GM19452 (cell line): ENCODE results near the gene ATP6V0A1.

ENCODE experiments used
- ATAC-seq: cut with Tn5 transposase; IDR thresholded peaks from one replicate; pipeline ENCODE4 v1.9.1; 2021; ENCODE audit not compliant: unreplicated experiment

ATP6V0A1 gene

DNA sequence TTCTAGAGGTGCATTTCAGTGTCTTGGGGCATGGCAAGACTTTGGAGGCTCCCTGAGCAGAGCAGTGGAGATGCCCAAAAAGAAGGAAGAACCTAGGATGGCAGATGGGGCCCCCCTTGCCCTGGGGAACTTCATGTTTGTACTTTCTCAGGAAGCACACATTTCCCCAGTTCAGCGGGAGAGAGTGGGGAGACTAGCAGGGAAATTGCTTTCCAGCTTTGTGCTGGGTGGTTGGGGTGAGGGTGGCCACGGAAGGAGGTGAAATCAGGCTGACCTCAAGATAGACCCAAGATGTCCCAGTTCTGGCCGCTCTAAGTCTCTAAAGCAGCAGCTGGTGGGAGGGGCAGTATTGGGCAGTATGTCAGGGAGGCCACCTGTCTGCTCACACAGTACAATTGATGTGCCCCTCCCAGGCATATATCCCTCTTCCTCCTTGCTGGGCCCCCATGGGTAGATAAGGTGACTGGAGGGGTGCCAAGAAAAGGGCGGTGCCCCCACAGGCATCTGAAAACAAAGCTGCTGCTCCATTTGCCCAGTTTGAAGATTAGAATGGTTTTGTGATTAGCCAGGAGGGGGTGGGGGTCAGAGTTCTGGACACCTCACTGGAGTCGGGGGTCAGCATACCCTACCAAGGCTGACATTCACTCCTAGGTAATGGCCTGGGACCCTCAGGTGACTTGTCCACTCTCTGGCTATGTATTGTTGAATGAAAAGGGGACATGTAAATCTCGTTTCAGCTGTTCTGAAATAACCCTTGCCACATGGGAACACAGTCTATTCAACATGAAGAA lies 60.3 kb downstream of the ATP6V0A1 start:
- ATAC-seq = no peak

- ATAC-seq = no peak
Observed at GRCh38 chr17:42519546-42520491, 61.1 kb downstream of the ATP6V0A1 start.

- no peak for ATAC-seq
Observed at GRCh38 chr17:42520540-42520951, 61.9 kb downstream of the ATP6V0A1 start.

GRCh38 chr17:42521036-42521435 lies 62.4 kb downstream of the ATP6V0A1 start:
- no peak for ATAC-seq

GRCh38 chr17:42521666-42522262 lies 63.1 kb downstream of the ATP6V0A1 start:
- ATAC-seq = no peak

DNA sequence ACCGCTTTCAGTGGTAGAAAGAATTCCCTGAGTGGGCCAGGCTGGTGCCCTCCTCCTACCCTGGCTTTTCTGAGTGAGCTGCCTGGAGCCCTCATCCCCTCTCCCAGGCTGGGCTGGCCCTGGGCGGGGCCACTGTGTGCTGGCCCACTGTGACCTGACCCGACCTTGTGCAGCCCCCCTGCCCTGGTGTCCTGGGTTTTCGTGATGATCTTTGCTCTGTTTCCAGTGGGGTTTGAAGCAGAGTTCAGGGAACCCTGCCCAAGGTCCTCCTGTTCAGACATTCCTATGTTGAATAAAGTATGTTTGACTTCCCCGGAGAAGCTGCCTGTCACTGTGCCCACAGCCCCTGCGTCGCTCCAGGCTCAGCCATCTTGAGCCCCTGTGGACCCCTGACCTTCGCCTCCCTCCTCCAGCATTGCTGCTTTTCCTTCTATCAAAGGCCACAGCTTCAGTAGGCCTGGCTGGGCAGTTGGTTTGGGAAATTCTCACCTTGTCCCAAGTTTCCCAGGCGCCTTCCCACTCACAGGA lies 63.6 kb downstream of the ATP6V0A1 start:
- no peak for ATAC-seq

DNA sequence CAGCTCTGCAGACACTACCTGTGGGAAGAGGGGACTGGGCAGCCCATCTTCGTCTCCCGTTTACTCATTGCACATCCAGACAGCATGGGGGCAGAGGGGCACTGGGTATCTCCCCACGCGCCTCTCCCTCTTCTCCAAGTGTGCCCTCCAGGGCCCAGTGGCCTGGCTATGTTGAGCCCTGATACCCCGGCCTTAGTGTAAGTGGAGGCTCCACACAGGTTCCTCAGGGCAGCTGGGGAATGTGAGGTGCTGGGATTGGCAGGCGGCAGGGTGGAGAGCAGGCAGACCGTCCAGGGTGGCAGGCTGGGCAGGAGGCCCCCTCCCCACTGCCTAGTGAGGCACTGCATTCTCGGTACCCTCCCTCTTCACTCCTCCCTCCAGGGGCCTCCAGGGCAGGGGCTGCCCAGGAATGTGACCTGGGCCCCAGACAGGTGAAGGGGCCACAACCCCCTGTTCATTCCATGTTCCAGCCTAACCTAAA lies 64.2 kb downstream of the ATP6V0A1 start:
- ATAC-seq = no peak

DNA sequence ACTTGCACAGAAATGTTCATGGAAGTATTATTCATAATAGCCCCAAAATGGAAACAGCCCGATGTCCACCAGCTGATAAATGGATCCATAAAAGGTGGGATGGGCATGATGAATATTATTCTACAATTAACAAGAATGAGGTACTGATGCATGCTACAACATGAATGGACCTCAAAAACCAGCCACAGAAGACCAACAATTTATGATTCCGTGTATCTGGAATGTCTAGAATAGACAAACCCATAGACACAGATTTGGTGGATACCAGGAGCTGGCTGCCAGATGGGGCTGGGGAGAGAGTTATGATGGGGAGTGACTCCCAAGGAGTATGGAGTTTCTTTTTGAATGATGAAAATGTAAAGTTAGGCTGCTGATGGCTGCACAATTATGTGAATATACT lies 66.5 kb downstream of the ATP6V0A1 start:
- ATAC-seq = no peak

GRCh38 chr17:42526031-42526444 lies 67.4 kb downstream of the ATP6V0A1 start:
- ATAC-seq = no peak

DNA sequence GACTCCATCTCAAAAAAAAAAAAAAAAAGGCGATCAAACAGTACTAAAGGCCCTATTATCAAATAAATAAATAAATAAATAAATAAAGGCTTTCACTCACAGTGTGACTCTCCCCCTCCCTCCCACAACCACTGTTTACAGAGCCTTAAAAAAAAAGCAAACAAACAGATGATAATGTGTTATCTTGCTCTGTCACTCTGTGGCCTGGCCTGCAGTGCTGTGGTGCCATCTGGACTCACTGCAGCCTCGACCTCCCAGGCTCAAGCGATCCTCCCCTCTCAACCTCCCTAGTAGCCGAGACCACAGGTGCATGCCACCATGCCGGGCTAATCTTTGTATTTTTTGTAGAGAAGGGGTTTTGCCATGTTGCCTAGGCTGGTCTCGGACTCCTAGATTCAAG lies 69.3 kb downstream of the ATP6V0A1 start:
- no peak for ATAC-seq

DNA sequence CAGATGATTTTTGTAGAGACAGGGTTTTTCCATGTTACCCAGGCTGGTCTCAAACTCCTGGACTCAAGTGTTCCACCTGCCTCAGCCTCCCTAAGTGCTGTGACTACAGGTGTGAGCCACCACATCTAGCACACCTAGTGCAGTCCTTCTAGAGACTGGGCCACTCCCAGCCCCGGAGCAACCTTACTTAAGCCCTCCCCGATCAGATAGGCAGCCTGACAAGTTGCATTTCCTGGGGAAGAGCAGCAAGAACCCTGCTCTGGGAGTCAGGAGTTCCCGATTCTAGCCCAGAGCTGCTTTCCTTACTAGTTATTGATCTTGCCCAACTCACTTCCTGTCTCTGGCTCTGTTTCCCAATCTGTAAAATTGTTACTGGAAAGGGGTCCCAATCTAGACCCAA lies 70.4 kb downstream of the ATP6V0A1 start:
- no peak for ATAC-seq

GRCh38 chr17:42530952-42531454 lies 72.3 kb downstream of the ATP6V0A1 start:
- ATAC-seq = no peak

DNA sequence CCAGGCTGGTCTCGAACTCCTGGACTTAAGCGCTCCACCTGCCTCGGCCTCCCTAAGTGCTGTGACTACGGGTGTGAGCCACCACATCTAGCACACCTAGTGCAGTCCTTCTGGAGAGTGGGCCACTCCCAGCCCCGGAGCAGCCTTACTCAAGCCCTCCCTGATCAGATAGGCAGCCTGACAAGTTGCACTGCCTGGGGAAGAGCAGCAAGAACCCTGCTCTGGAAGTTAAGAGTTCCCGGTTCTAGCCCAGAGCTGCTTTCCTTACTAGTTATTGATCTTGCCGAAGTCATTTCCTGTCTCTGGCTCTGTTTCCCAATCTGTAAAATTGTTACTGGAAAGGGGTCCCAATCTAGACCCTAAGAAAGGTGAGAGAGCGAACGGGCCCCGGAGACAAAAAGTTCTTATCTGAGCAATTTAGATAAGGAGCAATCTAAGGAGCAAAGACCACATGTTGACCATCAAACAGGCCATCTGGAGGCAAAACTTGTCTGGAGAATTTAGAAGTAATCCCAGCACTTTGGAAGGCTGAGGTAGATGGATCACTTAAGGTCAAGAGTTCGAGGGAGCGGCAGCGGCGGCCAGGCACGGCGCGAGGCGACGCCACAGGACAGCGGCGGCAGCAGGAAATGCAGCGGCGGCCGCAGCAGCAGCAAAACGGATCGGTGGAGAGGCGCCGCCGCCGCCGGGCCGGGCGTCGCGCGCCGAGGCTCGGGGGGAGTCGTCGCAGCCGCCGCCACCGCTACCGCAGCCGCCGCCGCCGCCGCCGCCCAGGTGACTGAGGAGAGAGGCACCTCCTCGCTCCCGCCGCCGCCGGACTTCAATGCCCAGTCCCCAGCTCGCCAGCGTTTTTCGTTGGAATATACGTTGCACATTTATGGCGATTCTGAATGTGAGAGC lies 73.0 kb downstream of the ATP6V0A1 start:
- ATAC-seq = no peak

- ATAC-seq = no peak
Observed at GRCh38 chr17:42535155-42536047, 76.7 kb downstream of the ATP6V0A1 start.

GRCh38 chr17:42536048-42536371 lies 77.3 kb downstream of the ATP6V0A1 start, which contains the start of gene NAGLU:
Gene NAGLU (plus strand): TSS chr17:42536241. CDS start chr17:42536273, 32 bp downstream.
- peak; percentile 76 for ATAC-seq

- ATAC-seq = peak; percentile 65
Observed at GRCh38 chr17:42536372-42537155, 77.9 kb downstream of the ATP6V0A1 start.

DNA sequence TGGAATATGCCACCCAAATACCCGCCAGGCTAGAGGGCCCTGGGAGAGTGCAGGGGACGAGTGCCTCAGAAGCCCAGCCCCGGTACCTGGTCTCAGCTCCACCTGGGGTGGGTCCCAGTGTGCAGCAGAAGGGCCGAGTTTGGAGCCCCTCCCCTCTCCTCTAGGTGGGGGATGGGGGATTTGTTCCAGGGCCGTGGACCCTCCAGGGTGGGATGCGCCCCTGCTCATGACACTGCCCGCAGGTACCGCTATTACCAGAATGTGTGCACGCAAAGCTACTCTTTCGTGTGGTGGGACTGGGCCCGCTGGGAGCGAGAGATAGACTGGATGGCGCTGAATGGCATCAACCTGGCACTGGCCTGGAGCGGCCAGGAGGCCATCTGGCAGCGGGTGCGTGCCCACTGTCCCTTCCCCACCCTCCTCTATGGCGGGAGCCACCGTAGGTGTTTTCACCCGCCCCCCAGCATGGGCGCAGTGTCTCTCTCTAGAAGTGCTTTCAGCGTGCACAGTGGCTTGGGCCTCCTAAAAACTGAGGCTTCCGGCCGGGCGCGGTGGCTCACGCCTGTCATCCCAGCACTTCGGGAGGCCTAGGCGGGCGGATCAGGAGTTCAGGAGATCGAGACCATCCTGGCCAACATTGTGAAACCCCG lies 78.6 kb downstream of the ATP6V0A1 start:
- no peak for ATAC-seq
